Measurements from ENCODE around the gene NLK. TPM values are rescaled to one million over a fixed set of nuclear protein-coding genes. Genes with fewer than 3 reads are reported as not detected.

The NLK gene
- total and polyA plus RNA-seq, 10 of the 15 experiments (the other 5 are each of a cell fraction or from before 2014, with no cell fraction given) = 5.0 to 22.9 (median 15.0) TPM

DNA sequence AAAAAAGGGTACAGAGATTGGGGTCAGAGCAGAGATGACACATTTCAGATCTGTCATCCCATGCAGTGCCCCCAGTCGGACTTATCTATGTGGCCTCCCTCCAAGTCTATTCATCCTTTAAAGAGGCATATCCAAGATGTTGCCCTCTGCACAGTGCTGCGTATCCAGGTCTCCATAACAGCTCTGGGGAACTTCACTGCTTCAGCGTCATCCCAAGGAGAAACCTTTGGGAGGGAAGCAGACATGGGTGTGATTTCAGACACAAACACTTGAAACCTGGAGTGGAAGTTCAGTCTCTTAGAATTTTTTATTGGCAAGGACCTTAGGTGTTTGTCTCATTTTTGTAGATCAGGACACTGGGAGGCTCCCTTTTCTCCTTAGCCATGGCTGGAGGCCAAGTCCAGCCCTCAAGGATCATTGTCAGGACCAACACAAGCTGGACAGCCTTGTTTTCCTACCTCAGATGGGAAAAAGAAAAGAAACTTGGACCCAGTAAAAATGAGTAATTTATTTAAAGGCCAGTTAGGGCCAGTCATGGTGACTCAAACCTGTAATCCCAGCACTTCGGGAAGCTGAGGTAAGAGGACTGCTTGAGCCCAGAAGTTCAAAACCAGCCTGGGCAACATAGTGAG, 23.9 kb upstream of the NLK start (continued):
- TF ChIP-seq STAT3 (IDR thresholded peaks at IDR 0.05; ENCODE audit: low read depth, low read length) = no peak

DNA sequence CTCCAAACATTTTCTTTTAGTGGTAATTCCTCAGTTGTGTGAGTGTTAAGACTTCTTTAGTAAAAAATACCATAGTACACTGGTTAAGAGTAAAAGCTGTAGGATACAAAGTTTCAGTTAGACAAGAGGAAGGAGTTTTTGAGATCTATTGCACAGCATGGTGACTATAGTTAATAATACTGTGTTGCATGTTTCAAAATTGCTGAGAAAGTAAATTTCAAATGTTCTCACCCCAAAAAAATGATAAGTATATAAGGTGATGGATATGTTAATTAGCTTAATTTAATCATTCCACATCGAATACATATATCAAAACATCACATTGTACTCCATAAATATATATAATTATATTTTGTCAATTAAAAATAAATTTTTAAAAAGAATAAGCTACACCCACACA, 22.0 kb upstream of the NLK start:
- Histone ChIP-seq H3K79me2 (ENCODE audit: control insufficient read depth, insufficient read depth, low read length) (no peaks in the 10 kb centered on the region), H3K9me3 (replicated peaks; ENCODE audit: control insufficient read depth, insufficient read depth, low read length) (no peaks in the 10 kb centered on the region), H3K36me3 (ENCODE audit: control insufficient read depth in 2 of 2, insufficient read depth in 2 of 2, low read length in 1 of 2) (no peaks in the 10 kb centered on the region), H3K4me1 (ENCODE audit: control insufficient read depth, insufficient read depth, low read length) (no peaks in the 10 kb centered on the region), H3K4me2 (ENCODE audit: control insufficient read depth, insufficient read depth) (no peak overlapping the region), H3K27me3 (replicated peaks in 1 of 2; ENCODE audit: control insufficient read depth in 2 of 2, insufficient read depth in 2 of 2, low read length in 1 of 2) (no peaks in the 10 kb centered on the region; a peak in 1 of 4 replicates), H3K27ac (ENCODE audit: control insufficient read depth, insufficient read depth) (no peak overlapping the region), H3K9ac (ENCODE audit: control insufficient read depth, insufficient read depth, low read length) (no peak overlapping the region), H4K20me1 (ENCODE audit: control insufficient read depth, insufficient read depth) (no peaks in the 10 kb centered on the region), H3K4me3 (no peak overlapping the region), H2AFZ (ENCODE audit: control insufficient read depth, low read depth, low read length) (no peak overlapping the region)
- no peak for ATAC-seq
- ChIA-PET RAD21 (ENCODE audit: unreplicated experiment) (no interaction called here), POLR2A (no interaction called here), CTCF (interaction anchor here (1.0 to 1.1 kb wide), 2 partner anchors 14 to 127 kb away, joined by 3 to 4 read pairs; partner anchors contain the start of gene LYRM9), SMC1A (ENCODE audit: uncharacterized antibody, unreplicated experiment) (interaction anchor here (0.9 to 1.2 kb wide), 2 partner anchors 10 to 138 kb away, joined by 3 to 4 read pairs; no protein-coding TSS in a partner anchor)
- DNase-seq (ENCODE audit: low read depth, low spot score) = no peak
- BruUV-seq (replicated peaks) = no TSS peak
- in situ Hi-C loops (cut with MboI) (no loop called here), intact Hi-C loops (cut with micrococcal nuclease; ENCODE audit: unreplicated experiment) (no loop called here)
- no peak for FAIRE-seq
- WGBS (ENCODE audit: insufficient coverage, insufficient replicate concordance, low lambda C conversion rate, missing lambda C conversion rate) = 0% methylated on average over 1 of the region's 1 CpG
- TF ChIP-seq NR2C1 (IDR thresholded peaks at IDR 0.05) (no peak), SMAD1 (IDR thresholded peaks at IDR 0.05; ENCODE audit: low read depth, partially characterized antibody) (no peak), ZBED1 (IDR thresholded peaks at IDR 0.05; ENCODE audit: borderline replicate concordance) (no peak), TCF3 (IDR thresholded peaks at IDR 0.05; ENCODE audit: borderline replicate concordance, insufficient read depth, low read depth, low read length) (no peak), SMARCA5 (IDR thresholded peaks at IDR 0.05) (no peak), GABPA (IDR thresholded peaks at IDR 0.05; ENCODE audit: low read depth) (no peak), TCF7 (IDR thresholded peaks at IDR 0.05; ENCODE audit: borderline replicate concordance) (no peak), GATAD2B (conservative IDR thresholded peaks at IDR 0.05; ENCODE audit: low read depth) (no peak), BMI1 (IDR thresholded peaks at IDR 0.05; ENCODE audit: borderline replicate concordance) (no peak)
- TF ChIP-seq, protein P1, sequence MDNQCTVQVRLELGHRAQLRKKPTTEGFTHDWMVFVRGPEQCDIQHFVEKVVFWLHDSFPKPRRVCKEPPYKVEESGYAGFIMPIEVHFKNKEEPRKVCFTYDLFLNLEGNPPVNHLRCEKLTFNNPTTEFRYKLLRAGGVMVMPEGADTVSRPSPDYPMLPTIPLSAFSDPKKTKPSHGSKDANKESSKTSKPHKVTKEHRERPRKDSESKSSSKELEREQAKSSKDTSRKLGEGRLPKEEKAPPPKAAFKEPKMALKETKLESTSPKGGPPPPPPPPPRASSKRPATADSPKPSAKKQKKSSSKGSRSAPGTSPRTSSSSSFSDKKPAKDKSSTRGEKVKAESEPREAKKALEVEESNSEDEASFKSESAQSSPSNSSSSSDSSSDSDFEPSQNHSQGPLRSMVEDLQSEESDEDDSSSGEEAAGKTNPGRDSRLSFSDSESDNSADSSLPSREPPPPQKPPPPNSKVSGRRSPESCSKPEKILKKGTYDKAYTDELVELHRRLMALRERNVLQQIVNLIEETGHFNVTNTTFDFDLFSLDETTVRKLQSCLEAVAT (IDR thresholded peaks at IDR 0.05) = no peak
- TF ChIP-seq, protein P2, sequence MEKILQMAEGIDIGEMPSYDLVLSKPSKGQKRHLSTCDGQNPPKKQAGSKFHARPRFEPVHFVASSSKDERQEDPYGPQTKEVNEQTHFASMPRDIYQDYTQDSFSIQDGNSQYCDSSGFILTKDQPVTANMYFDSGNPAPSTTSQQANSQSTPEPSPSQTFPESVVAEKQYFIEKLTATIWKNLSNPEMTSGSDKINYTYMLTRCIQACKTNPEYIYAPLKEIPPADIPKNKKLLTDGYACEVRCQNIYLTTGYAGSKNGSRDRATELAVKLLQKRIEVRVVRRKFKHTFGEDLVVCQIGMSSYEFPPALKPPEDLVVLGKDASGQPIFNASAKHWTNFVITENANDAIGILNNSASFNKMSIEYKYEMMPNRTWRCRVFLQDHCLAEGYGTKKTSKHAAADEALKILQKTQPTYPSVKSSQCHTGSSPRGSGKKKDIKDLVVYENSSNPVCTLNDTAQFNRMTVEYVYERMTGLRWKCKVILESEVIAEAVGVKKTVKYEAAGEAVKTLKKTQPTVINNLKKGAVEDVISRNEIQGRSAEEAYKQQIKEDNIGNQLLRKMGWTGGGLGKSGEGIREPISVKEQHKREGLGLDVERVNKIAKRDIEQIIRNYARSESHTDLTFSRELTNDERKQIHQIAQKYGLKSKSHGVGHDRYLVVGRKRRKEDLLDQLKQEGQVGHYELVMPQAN (conservative IDR thresholded peaks at IDR 0.05) = no peak

Data from GM12878 (cell line).